ENCODE measurements around the gene GNB1L.

The GNB1L gene

DNA sequence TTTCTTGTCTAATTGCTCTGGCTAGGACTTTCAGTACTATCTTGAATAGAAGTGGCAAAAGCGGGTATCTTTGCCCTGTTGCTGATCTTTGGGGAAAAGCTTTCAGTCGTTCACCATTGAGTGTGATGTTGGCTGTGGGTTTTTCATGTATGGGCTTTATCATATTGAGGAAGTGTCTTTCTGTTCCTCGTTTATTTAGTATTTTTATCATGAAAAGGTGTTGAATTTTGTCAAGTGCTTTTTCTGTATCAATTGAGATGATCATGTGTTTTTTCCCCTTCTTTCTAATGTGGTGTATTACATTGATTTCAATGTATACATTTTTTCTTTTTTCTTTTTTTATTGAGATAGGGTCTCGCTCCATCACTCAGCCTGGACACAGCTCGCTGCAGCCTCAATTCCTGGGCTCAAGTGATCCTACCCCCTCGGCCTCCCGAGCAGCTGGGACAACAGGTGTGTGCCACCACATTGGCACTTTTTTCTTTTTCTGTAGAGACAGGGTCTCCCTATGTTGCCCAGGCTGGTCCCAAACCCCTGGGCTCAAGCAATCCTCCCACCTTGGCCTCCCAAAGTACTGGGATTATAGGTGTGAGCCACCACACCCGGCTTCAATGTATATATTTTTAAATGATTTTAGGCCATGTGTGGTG is 5.3 kb upstream of the GNB1L start:
- no peak for DNase-seq

DNA sequence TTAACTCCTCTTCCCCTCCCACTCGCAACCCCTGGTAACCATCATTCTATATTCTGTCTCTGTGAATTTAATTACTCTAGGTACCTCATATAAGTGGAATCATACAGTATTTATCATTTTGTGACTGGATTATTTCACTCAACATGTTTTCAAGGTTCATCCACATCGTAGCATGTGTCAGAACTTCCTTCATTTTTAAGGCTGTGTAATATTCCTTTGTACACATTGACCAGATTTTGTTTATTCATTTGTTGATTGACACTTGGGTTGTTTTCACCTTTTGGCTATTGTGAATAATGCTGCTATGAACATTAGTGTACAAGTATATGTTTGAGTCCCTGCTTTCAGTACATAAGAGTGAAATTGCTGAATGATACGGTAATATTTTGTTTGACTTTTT is 2.7 kb upstream of the GNB1L start:
- no peak for DNase-seq

DNA sequence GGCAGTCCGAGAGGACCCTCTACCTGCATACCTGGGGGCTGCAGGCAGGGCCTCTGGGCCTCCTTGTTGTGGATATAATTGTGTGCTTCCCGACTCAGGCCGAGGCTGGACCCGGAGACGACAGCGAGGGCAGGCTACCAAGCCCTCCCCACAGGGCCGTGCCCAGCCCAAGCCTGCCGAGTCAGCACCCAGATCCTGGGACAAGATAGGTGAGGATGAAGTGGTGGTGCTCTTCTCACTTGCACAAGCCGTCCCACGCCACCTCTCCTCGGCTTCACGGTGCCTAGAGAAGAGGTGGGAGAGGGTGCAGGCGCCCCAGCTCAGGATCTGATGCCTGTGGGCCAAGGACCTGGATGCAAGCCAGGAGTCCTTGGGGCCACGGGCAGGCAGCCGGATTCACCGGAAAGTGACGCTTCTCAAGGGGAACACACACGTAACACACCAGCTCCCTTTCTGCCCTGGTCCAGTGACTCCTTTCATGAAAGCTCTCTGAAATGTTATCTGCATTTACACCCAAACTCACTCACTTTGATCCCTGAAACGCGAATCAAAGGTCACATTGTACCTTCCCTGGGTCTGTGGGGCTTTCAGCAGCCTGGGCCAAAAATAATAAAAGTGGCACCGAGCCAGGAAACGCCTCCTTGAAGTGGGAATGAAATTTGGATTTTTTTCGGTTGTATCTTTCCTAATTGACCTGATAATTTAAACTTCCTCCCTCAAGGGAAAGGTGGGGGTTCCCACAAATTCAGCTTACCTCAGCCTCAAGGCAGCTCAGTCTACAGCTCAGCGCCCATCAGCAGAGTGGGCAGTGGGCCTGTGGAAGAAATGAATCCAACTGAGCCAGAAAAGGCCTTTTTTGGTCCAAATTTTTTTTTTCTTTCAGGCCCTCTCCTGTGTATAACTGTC is 1.1 kb upstream of the GNB1L start:
- no peak for DNase-seq

DNA sequence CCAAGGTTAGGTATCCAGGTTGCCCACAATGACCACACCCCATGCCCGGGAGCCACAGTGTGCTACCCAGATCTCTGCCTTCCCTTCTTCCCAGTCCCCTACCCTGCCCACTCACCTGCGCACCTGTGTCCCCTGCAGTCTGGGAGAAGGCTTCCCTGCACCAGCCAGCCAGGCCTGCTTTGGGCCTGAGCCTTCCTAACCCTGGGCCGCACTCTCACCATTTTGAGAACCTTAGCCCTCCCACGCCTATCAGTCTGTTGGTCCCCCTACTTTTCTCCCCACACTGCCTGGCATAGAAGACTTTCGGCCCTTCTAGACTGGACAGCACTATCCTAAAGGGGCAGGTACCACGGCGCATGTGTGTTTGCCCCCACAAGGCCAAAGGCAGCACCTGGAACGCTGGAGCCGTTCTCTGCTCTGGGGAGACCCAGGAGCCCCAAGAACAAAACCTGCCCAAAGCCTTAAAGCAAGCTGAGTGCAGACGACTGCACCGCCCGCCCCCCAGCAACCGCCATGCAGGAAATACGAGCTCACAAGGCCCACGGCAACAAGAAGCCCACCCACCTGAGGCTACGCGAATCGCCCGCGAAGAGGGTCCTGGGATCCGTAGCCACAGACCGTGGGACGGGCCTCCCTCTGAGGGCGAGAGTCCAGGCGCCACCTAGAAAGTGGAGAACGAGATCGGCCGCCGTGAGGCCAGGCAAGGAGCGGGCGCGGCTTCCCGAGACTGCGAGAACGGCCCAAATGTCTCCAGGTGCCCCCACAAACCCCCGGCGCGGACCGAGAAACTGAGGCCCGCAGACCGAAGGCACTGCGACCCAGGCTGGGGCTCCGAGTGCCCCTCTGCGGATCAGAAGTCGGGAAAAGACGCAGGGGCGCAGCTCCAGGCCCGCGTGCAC is 546 bp downstream of the GNB1L start:
- DNase-seq = no peak

DNA sequence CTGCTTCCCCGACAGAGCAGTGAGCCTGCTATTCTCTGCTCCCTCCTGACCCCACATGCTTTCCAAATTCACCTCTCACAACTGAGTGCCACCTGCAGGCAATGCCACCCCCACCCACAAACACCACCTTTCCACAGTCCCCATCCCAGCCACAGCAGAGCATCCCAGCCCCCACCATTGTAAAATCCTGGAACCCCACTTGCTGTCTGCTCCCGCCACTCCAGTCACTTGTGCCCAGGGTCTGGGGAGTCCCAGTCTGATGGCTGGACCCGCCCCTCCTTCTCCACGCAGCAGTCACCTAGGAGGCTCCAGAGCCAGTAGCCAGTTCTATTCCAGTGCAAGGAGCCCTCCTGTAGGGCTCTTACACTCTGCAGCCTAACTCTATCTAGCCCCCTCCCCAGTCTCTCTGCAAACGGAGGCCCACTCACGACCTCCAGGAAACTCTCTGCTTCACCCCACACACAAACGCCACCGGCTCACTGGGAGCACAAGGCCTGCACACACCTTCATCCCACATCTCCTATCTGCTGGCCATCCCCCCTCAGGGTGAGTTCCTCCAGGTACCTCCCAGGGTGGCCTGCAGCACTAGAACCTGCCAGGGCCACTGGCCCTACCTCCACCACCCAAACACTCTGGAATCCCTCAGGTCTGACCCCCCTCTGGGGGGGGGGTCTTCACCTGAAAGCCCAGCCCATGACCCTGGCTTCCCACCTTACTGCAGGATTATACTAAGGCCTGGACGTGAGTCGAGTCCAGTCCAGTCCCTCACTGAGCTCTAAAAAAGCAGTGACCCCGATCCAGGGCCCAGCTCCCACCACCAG is 1.4 kb downstream of the GNB1L start:
- DNase-seq = no peak

DNA sequence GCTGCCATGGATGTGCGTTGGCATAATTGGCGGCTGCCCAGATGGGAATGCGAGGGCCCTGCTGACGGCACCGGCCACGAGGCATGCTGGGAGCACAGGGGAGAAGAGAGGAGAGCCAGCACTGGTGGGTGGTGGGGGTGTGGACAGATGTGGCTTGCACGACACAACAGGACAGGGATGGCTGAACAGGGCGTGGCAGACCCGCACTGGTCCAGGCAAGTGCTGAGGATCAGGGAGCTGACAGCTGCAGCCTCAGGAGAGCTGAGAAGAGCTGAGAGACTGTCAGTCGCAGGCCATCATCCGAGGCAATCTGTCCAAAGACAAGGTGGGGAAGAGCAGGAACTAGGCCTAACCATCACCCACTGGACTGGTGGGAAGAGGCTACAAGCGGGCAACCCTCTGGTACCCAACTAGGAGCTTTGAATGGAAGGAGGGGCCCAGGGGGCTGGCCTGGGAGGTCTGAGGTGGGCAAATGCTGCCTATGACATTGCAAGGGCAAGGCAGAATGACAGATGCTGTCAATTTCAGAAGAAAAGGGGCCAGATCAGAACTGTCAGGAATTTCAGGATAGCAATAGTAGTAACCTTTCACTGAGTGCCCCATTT is 2.4 kb downstream of the GNB1L start:
- no peak for DNase-seq

DNA sequence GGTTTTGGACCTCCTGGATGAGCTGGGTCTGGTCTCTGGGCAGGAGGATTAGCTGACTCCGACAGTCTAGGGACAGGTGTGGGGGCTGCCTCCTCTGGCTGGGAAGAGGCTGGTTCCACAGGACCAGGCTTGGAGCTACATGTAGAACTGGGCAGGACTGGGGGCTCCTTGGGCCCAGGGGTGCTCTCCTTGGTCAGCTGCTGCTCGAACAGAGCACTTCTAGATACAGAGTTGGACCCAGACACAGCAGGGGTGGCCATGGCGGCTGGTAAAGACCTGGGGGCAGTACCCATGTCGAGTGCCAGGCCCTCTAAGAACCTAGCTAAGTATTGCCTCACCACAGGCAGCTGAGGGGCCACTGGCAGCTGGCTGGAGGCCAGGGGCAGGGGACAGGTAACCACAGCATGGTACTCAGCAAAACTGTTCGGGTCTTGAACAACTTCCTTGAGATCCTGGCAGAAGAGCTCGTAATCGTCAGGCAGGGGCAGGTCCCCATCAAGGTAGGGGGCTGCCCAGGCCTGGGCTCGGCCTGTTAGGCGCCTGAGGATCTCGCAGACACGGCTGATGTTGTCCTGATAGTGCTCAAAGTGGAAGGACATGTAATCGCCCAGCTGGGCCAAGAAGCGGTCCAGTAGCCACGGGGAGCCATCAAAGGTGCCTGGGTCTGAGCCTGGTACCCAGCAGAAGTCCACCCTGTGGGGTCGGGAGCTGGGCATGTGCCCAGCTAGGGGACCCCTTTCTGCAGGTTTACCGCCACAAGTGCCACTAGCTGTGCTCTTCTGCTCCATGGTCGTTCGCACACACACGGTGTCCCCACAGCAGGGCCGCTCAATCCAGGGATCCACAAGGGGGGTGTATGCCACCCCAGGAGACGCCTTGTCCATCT is 3.1 kb downstream of the GNB1L start:
- no peak for DNase-seq

DNA sequence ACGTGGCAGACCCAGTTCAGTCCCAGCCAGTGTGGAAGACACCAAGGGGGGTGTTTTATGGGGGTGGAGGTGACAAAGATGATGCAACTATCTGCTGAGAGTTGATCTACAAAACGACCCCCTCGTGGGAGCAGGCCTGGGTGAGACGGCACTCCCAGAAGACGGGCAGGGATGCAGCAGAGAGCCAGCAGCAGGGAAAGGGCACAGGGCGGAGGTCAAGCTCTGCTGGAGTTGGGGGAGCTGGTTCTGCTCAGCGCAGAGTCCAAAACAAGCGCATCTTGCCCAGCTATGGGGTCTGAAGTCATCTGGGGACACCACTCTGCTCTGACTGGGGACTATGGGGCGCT is 3.9 kb downstream of the GNB1L start:
- no peak for DNase-seq

DNA sequence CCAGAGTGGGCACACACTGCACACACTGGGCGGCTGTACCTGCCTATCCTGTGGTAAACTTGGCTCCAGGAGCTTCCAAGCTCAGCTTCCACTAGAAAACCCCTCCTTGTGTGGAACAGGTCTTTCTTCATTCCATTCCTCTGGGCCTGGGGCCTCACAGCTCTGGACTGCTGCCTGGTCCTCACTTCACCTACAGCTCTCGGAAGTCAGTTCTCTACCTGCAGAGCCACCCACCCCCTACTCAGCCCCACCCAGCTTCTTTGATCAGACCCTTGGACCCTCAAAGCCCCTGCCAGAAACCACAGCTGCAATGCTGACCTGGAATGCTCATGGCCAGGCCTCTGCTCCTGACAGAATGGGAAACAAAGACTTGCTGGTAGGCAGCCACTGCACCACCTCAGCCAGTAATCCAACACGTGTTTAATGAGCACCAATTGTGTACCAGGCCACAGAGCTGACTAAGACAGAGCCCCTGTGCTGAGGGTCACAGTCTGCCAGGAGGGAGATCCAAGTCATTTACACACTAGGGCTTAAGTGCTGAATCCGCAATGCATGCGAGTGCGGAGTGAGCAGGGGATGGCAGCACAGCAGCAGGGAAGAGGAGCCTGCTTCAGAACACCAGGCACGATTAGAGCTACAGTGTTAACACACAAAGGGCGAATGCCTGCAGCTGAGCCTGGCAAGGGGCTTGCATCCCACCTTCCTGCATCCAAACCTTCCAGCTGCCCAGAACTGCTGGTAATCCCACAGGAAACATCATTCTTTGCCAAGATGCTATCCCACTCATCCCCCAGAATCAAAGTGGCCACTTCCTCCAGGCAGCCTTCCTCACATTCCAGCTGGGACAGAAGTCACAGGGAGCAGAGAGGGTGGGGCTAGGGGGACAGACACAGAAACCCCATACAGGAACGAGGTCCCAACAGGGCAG is 4.6 kb downstream of the GNB1L start:
- no peak for DNase-seq

DNA sequence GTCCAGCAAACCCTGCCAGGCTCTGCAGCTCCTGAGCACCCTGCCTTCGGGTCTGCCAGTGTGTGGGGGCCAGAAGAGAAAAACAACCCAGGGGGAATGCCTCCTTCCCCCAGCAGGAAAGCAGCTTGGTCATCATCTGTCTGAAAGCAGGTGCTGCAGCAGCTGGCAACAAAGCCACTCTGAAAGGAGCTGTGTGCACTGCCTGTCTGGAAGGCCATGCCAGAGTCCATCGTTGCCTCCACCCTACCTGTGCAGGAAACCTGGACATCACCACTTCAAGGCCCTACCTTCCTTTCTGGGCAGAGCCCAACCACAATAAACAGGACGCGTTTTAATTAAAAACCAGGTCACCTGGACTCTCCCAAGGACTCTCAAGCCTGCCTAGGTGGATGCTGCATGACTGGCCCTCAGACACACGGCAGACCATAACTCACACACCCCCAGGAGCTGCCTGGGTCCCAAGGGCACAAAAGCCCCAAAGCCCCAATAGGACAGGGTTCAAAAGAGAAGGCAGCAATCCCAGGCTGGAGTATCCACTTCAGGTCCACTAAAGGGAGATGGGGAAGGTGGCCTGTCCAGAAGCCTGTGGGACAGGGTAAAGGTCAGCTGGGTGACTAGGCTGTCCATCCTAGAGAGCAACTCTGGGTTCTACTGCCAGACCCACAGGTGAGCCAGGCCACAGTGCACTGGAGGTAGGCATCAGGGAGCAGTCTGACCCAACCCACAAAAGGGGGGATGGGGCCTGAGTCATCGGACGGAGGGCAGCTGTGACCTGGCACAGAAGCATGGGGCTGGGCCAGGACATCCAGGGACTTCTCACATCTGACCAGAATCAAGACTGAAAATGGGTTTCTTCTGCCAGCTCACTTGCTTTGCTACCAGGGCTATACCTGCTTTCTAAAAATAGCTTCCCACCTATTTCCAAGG is 6.1 kb downstream of the GNB1L start:
- no peak for DNase-seq

DNA sequence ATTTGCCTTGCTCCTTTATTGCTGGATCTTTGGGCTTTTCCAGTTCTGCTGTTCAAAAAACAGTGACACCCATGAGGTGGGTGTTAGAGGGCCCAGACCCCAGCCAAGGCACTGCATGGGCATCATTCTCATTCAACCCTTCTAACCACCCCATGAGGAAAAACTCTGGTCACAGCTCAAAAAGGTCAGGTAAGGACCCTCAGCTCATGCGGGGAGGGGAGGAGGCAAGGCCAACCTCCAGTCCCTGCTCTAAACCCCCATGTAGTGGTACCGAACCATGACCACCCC is 7.4 kb downstream of the GNB1L start:
- no peak for DNase-seq

DNA sequence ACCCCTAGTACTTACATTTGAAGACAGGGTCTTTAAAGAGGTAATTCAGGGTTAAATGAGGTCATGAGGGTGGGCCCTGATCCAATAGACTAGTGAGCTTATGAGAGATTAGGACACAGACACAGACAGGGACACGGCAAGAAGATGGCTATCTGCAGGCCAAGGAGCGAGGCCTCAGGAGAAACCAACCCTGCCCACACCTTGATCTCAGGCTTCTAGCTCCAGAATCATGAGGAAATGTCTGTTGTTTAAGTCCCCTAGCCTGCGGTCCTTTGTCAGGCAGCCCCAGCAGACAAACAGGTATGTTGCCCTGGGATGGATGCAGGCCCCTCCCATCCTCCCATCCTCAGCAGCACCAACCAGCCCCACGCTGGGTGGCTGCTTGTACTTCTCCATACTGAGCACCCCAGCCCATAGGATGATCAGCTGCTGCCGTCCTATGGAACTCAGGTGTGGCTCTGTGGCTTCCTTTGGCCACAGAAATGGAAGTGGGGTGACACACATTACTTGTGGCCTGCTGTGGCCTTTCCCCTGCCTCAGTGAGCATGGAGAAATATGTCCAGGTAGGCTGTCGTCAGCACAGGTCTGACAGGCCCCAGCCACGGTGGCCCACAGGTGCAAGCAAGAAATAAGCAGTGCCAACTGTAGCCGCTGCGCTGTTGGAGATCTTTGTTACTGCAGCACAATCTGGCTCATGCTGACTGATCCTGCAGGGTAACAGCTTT is 7.9 kb downstream of the GNB1L start:
- no peak for DNase-seq

DNA sequence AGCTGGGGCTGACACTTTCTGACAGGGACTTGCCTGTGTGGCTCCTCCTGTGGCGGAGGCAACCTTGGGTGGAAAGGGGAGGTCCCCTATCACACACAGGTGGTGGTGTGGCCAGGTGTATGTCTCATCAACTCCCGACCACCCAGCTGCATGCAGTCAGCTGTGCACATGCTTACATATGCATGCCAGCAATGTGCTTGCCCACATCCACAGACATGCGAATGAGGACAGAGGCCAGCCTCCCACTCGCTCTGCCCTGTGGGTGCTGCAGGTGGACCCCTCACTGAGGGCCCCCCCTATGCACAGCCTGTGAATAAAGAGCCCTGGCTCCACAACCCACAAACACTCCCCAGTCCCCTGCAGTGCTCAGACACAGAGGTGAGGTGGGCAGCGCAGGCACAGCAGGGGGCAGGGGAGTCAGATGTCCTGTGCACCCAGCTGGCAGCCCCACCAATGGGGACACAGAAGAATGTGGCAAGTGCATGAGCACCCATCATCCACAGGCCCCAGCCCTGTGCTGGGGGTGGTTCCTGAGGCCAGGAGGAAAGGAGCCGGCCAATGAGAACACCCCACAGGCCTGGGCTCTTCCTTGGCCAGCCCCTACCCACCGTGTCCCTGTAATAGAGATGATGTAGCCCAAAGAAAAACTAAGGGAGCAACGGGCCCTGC is 9.5 kb downstream of the GNB1L start:
- DNase-seq = no peak

DNA sequence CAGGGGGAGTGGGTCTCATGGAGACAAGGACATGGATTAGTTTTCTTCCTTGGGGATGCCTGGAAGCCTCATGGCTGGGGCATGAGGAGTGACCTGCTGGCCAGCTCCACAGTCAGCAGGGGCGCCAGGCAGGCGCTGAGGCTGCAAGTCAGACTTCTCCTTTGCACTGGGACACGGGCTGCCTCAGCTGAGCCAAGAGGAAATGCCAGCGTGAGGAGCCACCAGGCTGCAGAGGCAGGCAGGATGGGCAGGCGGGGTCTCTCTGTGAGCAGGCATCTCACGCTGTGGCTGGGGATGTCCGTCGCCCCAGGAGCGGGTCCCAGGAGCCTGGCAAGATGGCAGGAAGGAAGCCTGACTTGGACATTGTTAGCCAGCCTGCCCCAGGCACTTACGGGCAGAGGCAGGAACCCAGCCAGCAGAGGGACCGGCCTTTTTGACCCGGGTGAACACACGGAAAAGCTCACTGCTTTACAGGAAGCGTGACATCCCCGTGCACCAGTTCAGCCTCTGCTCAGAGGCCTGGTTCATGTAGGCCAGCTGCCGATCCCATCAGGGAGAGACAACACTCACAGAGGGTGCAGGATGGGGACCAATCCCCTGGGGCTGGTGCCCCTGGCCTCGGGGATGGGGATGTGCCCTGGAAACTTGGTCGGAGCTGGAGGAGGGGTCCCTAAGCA is 10.2 kb downstream of the GNB1L start:
- DNase-seq = no peak

DNA sequence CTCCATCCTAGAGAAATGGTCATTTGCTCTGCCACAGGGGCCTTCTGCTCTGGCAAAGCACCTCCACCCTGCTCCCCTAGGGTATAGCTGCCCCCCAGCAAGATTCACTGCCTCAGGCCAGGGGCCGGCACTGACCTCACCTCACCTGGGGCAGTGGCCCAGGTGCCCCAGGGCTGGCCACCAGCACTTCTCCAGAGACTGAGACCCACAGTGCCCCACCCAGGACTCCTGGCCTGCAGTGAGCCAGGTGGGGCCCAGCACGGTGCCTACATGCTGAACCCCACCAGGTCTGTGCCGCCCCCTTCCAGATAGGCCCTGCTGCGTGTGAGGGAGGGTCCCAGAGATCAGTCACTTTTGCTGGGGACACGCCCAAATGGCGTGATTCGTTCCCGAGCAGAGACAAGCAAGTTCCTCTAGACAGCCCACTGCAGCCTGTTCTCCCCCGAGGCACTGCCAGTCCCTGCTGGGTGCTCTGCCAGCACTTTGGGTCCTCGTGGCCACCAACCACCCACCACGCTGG is 10.8 kb downstream of the GNB1L start:
- no peak for DNase-seq

DNA sequence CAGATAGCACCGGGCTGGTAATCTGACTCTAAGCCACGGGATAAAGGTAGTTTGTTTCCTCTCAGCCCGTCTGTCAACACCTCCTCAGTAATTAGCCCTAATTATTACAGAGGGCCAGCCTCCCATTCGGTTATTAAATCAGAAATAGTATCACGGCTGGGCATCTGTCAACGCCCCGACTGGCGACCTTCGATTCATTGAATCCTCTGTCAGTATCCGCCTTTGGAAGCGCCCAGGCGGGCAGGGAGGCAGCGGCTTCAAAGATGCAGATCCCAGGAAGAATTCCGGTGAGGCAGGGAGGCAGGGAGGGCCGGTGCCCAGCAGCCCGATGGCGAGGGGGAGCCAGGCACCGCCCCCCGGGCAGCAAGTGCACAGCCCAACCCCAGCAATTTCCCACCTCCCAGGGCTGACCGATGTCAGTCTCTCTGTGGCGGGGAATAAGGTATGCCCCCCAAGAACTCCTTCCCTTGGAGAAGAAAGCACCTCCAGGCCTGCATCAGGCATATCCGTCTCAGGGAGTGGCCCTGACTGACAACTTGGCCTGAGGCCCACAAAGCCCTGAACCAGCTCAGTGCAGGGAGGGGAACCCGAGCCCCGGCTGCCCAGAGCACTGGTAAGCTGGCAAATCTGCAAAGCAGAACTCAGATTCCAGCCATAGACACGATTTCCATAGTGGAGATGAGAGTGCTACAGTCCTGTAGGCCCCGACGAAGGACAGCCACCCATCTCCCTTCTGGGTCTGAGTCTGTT is 11.4 kb downstream of the GNB1L start:
- no peak for DNase-seq

Measured in NK-92 treated with Interleukin-12 subunit alpha and Interleukin-12 subunit beta, amount 100 ng/mL, for 24 hours (cell line).